ENCODE data around the gene PSORS1C1.

Gene PSORS1C1

GRCh38 chr6:31121131-31121790 lies 6.7 kb downstream of the PSORS1C1 start:
- no peaks in the 10 kb centered on the region for H3K27me3 ChIP-seq (ENCODE audit: insufficient read depth, poor library complexity, severe bottlenecking)
- no peak for TF ChIP-seq POLR2AphosphoS5 (IDR thresholded peaks at IDR 0.05; ENCODE audit: low read depth)
- no peak for TF ChIP-seq REST (IDR thresholded peaks at IDR 0.05; ENCODE audit: insufficient replicate concordance, low read depth)
- TF ChIP-seq GABPA (IDR thresholded peaks at IDR 0.05; ENCODE audit: low read depth) = no peak
- TF ChIP-seq CTCF (IDR thresholded peaks at IDR 0.05; ENCODE audit: insufficient read depth, low read length) = no peak
- TF ChIP-seq SPI1 (IDR thresholded peaks at IDR 0.05; ENCODE audit: borderline replicate concordance, low read depth) = no peak
- H3K4me3 ChIP-seq (replicated peaks; ENCODE audit: insufficient read depth, low read length) = no peak overlapping the region
- H3K27ac ChIP-seq (replicated peaks) = no peak overlapping the region
- DNase-seq (ENCODE audit: low read depth in 1 of 2, low spot score in 1 of 2) = no peak

GRCh38 chr6:31122791-31123706 lies 8.4 kb downstream of the PSORS1C1 start:
- DNase-seq (ENCODE audit: low read depth in 1 of 2, low spot score in 1 of 2) = no peak
- TF ChIP-seq SPI1 (IDR thresholded peaks at IDR 0.05; ENCODE audit: borderline replicate concordance, low read depth) (no peak), REST (IDR thresholded peaks at IDR 0.05; ENCODE audit: insufficient replicate concordance, low read depth) (no peak), CTCF (IDR thresholded peaks at IDR 0.05; ENCODE audit: insufficient read depth, low read length) (no peak), POLR2AphosphoS5 (IDR thresholded peaks at IDR 0.05; ENCODE audit: low read depth) (no peak), GABPA (IDR thresholded peaks at IDR 0.05; ENCODE audit: low read depth) (no peak)
- Histone ChIP-seq H3K4me3 (replicated peaks; ENCODE audit: insufficient read depth, low read length) (no peak overlapping the region), H3K27ac (replicated peaks) (no peak overlapping the region), H3K27me3 (ENCODE audit: insufficient read depth, poor library complexity, severe bottlenecking) (no peaks in the 10 kb centered on the region)

- H3K4me3 ChIP-seq (replicated peaks; ENCODE audit: insufficient read depth, low read length) = no peak overlapping the region
- peaks cover 5% of the 10 kb centered on the region for H3K27me3 ChIP-seq (ENCODE audit: insufficient read depth, poor library complexity, severe bottlenecking)
- no peak overlapping the region for H3K27ac ChIP-seq (replicated peaks)
- no peak for DNase-seq (ENCODE audit: low read depth in 1 of 2, low spot score in 1 of 2)
- TF ChIP-seq CTCF (IDR thresholded peaks at IDR 0.05; ENCODE audit: insufficient read depth, low read length) = no peak
- TF ChIP-seq GABPA (IDR thresholded peaks at IDR 0.05; ENCODE audit: low read depth) = no peak
- no peak for TF ChIP-seq POLR2AphosphoS5 (IDR thresholded peaks at IDR 0.05; ENCODE audit: low read depth)
- TF ChIP-seq REST (IDR thresholded peaks at IDR 0.05; ENCODE audit: insufficient replicate concordance, low read depth) = no peak
- TF ChIP-seq SPI1 (IDR thresholded peaks at IDR 0.05; ENCODE audit: borderline replicate concordance, low read depth) = no peak
Measured at GRCh38 chr6:31125162-31125561, 10.6 kb downstream of the PSORS1C1 start.

All from HL-60 (cell line).